Measurements from ENCODE around the gene TPD52L2. TPM values are rescaled to one million over a fixed set of nuclear protein-coding genes. Genes with fewer than 3 reads are reported as not detected.

The TPD52L2 gene
- total and polyA plus RNA-seq, 5 donors from 2014 or later = 33.7 to 72.1 (median 69.8) TPM

GRCh38 chr20:63831646-63831992, 33.5 kb upstream of the TPD52L2 start:
- Mint-ChIP-seq H3K27ac (no peak overlapping the region), H3K27me3 (peaks cover 35% of the 10 kb centered on the region), H3K4me3 (no peak overlapping the region), H3K9me3 (no peaks in the 10 kb centered on the region), H3K4me1 (peaks cover 7 to 16% (median 9%) of the 10 kb centered on the region in 4 donors), H3K36me3 (no peaks in the 10 kb centered on the region)
- no peak for DNase-seq
- no peaks in the 10 kb centered on the region for H3K9me3 ChIP-seq (ENCODE audit: control insufficient read depth in 2 of 2, low read length in 2 of 2)
- ATAC-seq (ENCODE audit: low read depth in 2 of 2) = no peak
- peaks cover 17% of the 10 kb centered on the region for H3K4me1 ChIP-seq (ENCODE audit: control insufficient read depth, insufficient read depth, low read length, poor library complexity, severe bottlenecking)
- no peaks in the 10 kb centered on the region for H3K36me3 ChIP-seq (ENCODE audit: control insufficient read depth, insufficient read depth, low read length)
- no peak overlapping the region for H3K27ac ChIP-seq (ENCODE audit: insufficient read depth, low read length, poor library complexity, severe bottlenecking)
- H3K4me3 ChIP-seq (ENCODE audit: low read depth, low read length) = no peak overlapping the region
- peaks cover 16% of the 10 kb centered on the region for H3K27me3 ChIP-seq (ENCODE audit: control insufficient read depth, insufficient read depth, low read length)

- Histone ChIP-seq H3K27ac (ENCODE audit: insufficient read depth, low read length, poor library complexity, severe bottlenecking) (no peak overlapping the region), H3K36me3 (ENCODE audit: control insufficient read depth, insufficient read depth, low read length) (no peaks in the 10 kb centered on the region), H3K27me3 (ENCODE audit: control insufficient read depth, insufficient read depth, low read length) (peaks cover 16% of the 10 kb centered on the region), H3K4me3 (ENCODE audit: low read depth, low read length) (no peak overlapping the region), H3K9me3 (ENCODE audit: control insufficient read depth in 2 of 2, low read length in 2 of 2) (no peaks in the 10 kb centered on the region), H3K4me1 (ENCODE audit: control insufficient read depth, insufficient read depth, low read length, poor library complexity, severe bottlenecking) (peaks cover 17% of the 10 kb centered on the region)
- Mint-ChIP-seq H3K4me3 (no peak overlapping the region), H3K27me3 (peaks cover 30% of the 10 kb centered on the region), H3K4me1 (peaks cover 7 to 16% (median 9%) of the 10 kb centered on the region in 4 donors), H3K36me3 (no peaks in the 10 kb centered on the region), H3K27ac (no peak overlapping the region), H3K9me3 (no peaks in the 10 kb centered on the region)
- no peak for ATAC-seq (ENCODE audit: low read depth in 2 of 2)
- no peak for DNase-seq
These were observed 32.9 kb upstream of the TPD52L2 start for GRCh38 chr20:63831993-63832686.

- ATAC-seq (ENCODE audit: low read depth in 2 of 2) (no peak), DNase-seq (no peak)
- peak overlapping the region; percentile 23 to 81 (median 68) for H3K4me3 Mint-ChIP-seq
- H3K4me3 ChIP-seq (ENCODE audit: low read depth, low read length) = no peak overlapping the region
- H3K4me1 Mint-ChIP-seq = peaks cover 7 to 14% (median 11%) of the 10 kb centered on the region in 4 donors
- H3K4me1 ChIP-seq (ENCODE audit: control insufficient read depth, insufficient read depth, low read length, poor library complexity, severe bottlenecking) = peaks cover 17% of the 10 kb centered on the region
- no peak overlapping the region for H3K27ac Mint-ChIP-seq
- H3K27me3 Mint-ChIP-seq = peaks cover 29% of the 10 kb centered on the region
- no peaks in the 10 kb centered on the region for H3K9me3 ChIP-seq (ENCODE audit: control insufficient read depth in 2 of 2, low read length in 2 of 2)
- H3K27ac ChIP-seq (ENCODE audit: insufficient read depth, low read length, poor library complexity, severe bottlenecking) = no peak overlapping the region
- H3K36me3 Mint-ChIP-seq = no peaks in the 10 kb centered on the region
- no peaks in the 10 kb centered on the region for H3K36me3 ChIP-seq (ENCODE audit: control insufficient read depth, insufficient read depth, low read length)
- no peaks in the 10 kb centered on the region for H3K9me3 Mint-ChIP-seq
- H3K27me3 ChIP-seq (ENCODE audit: control insufficient read depth, insufficient read depth, low read length) = peaks cover 12% of the 10 kb centered on the region
These were observed 31.1 kb upstream of the TPD52L2 start for GRCh38 chr20:63833776-63834490.

- Histone ChIP-seq H3K27me3 (ENCODE audit: control insufficient read depth, insufficient read depth, low read length) (peaks cover 6% of the 10 kb centered on the region), H3K4me3 (ENCODE audit: low read depth, low read length) (no peak overlapping the region), H3K4me1 (ENCODE audit: control insufficient read depth, insufficient read depth, low read length, poor library complexity, severe bottlenecking) (peaks cover 14% of the 10 kb centered on the region), H3K27ac (ENCODE audit: insufficient read depth, low read length, poor library complexity, severe bottlenecking) (no peak overlapping the region), H3K36me3 (ENCODE audit: control insufficient read depth, insufficient read depth, low read length) (no peaks in the 10 kb centered on the region), H3K9me3 (ENCODE audit: control insufficient read depth in 2 of 2, low read length in 2 of 2) (no peaks in the 10 kb centered on the region)
- H3K4me3 Mint-ChIP-seq = no peak overlapping the region
- DNase-seq = no peak
- no peaks in the 10 kb centered on the region for H3K9me3 Mint-ChIP-seq
- ATAC-seq (ENCODE audit: low read depth in 2 of 2) = no peak
- H3K27me3 Mint-ChIP-seq = peaks cover 24% of the 10 kb centered on the region
- peaks cover 6 to 12% (median 8%) of the 10 kb centered on the region in 4 donors for H3K4me1 Mint-ChIP-seq
- no peak overlapping the region for H3K27ac Mint-ChIP-seq
- H3K36me3 Mint-ChIP-seq = no peaks in the 10 kb centered on the region
These were observed 30.6 kb upstream of the TPD52L2 start for GRCh38 chr20:63834491-63834880.

GRCh38 chr20:63835021-63835858, 29.8 kb upstream of the TPD52L2 start:
- no peaks in the 10 kb centered on the region for H3K9me3 Mint-ChIP-seq

GRCh38 chr20:63836458-63837344, 28.4 kb upstream of the TPD52L2 start:
- ATAC-seq (ENCODE audit: low read depth in 2 of 2) = no peak
- Histone ChIP-seq H3K4me1 (ENCODE audit: control insufficient read depth, insufficient read depth, low read length, poor library complexity, severe bottlenecking) (peaks cover 3% of the 10 kb centered on the region), H3K27me3 (ENCODE audit: control insufficient read depth, insufficient read depth, low read length) (no peaks in the 10 kb centered on the region), H3K9me3 (ENCODE audit: control insufficient read depth in 2 of 2, low read length in 2 of 2) (no peaks in the 10 kb centered on the region), H3K4me3 (ENCODE audit: low read depth, low read length) (no peak overlapping the region), H3K36me3 (ENCODE audit: control insufficient read depth, insufficient read depth, low read length) (no peaks in the 10 kb centered on the region), H3K27ac (ENCODE audit: insufficient read depth, low read length, poor library complexity, severe bottlenecking) (no peak overlapping the region)
- no peak overlapping the region for H3K4me3 Mint-ChIP-seq
- no peak for DNase-seq
- H3K27ac Mint-ChIP-seq = no peak overlapping the region
- H3K27me3 Mint-ChIP-seq = peaks cover 16% of the 10 kb centered on the region
- H3K36me3 Mint-ChIP-seq = no peaks in the 10 kb centered on the region
- no peaks in the 10 kb centered on the region for H3K9me3 Mint-ChIP-seq
- peaks cover 0 to 5% (median 2%) of the 10 kb centered on the region in 4 donors for H3K4me1 Mint-ChIP-seq

More at GRCh38 chr20:63835021-63835858, 29.8 kb upstream of the TPD52L2 start:
- Histone ChIP-seq H3K9me3 (ENCODE audit: control insufficient read depth in 2 of 2, low read length in 2 of 2) (no peaks in the 10 kb centered on the region), H3K4me3 (ENCODE audit: low read depth, low read length) (no peak overlapping the region), H3K27me3 (ENCODE audit: control insufficient read depth, insufficient read depth, low read length) (no peaks in the 10 kb centered on the region), H3K4me1 (ENCODE audit: control insufficient read depth, insufficient read depth, low read length, poor library complexity, severe bottlenecking) (peaks cover 7% of the 10 kb centered on the region), H3K27ac (ENCODE audit: insufficient read depth, low read length, poor library complexity, severe bottlenecking) (no peak overlapping the region), H3K36me3 (ENCODE audit: control insufficient read depth, insufficient read depth, low read length) (no peaks in the 10 kb centered on the region)
- H3K4me3 Mint-ChIP-seq = no peak overlapping the region
- H3K27ac Mint-ChIP-seq = no peak overlapping the region
- H3K36me3 Mint-ChIP-seq = no peaks in the 10 kb centered on the region
- ATAC-seq (ENCODE audit: low read depth in 2 of 2) = no peak
- no peak for DNase-seq
- H3K27me3 Mint-ChIP-seq = peaks cover 16% of the 10 kb centered on the region
- peaks cover 0 to 5% (median 2%) of the 10 kb centered on the region in 4 donors for H3K4me1 Mint-ChIP-seq

GRCh38 chr20:63837479-63837878, 27.6 kb upstream of the TPD52L2 start:
- no peak overlapping the region for H3K4me3 ChIP-seq (ENCODE audit: low read depth, low read length)
- no peak overlapping the region for H3K27ac ChIP-seq (ENCODE audit: insufficient read depth, low read length, poor library complexity, severe bottlenecking)
- H3K4me3 Mint-ChIP-seq = no peak overlapping the region
- DNase-seq = no peak
- H3K27me3 Mint-ChIP-seq = peaks cover 16% of the 10 kb centered on the region
- no peaks in the 10 kb centered on the region for H3K36me3 Mint-ChIP-seq
- H3K27ac Mint-ChIP-seq = no peak overlapping the region
- no peak for ATAC-seq (ENCODE audit: low read depth in 2 of 2)
- no peaks in the 10 kb centered on the region for H3K36me3 ChIP-seq (ENCODE audit: control insufficient read depth, insufficient read depth, low read length)
- H3K9me3 Mint-ChIP-seq = no peaks in the 10 kb centered on the region
- peaks cover 0 to 7% (median 4%) of the 10 kb centered on the region in 4 donors for H3K4me1 Mint-ChIP-seq
- no peaks in the 10 kb centered on the region for H3K4me1 ChIP-seq (ENCODE audit: control insufficient read depth, insufficient read depth, low read length, poor library complexity, severe bottlenecking)
- H3K9me3 ChIP-seq (ENCODE audit: control insufficient read depth in 2 of 2, low read length in 2 of 2) = no peaks in the 10 kb centered on the region
- H3K27me3 ChIP-seq (ENCODE audit: control insufficient read depth, insufficient read depth, low read length) = no peaks in the 10 kb centered on the region
